ENCODE results near the gene MAP3K6. TPM values are rescaled to one million over a fixed set of nuclear protein-coding genes. Genes with fewer than 3 reads are reported as not detected.

Gene MAP3K6
- total RNA-seq, 3 donors from 2014 or later, result 18.5 to 38.5 (median 28.5) TPM

GRCh38 chr1:27399251-27400025 lies 32.7 kb upstream of the MAP3K6 start:
- DNase-seq (no peak), ATAC-seq (no peak)
- TF ChIP-seq, protein P1, sequence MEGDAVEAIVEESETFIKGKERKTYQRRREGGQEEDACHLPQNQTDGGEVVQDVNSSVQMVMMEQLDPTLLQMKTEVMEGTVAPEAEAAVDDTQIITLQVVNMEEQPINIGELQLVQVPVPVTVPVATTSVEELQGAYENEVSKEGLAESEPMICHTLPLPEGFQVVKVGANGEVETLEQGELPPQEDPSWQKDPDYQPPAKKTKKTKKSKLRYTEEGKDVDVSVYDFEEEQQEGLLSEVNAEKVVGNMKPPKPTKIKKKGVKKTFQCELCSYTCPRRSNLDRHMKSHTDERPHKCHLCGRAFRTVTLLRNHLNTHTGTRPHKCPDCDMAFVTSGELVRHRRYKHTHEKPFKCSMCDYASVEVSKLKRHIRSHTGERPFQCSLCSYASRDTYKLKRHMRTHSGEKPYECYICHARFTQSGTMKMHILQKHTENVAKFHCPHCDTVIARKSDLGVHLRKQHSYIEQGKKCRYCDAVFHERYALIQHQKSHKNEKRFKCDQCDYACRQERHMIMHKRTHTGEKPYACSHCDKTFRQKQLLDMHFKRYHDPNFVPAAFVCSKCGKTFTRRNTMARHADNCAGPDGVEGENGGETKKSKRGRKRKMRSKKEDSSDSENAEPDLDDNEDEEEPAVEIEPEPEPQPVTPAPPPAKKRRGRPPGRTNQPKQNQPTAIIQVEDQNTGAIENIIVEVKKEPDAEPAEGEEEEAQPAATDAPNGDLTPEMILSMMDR (IDR thresholded peaks at IDR 0.05), result no peak
- intact Hi-C loops (cut with DNase I, micrococcal nuclease), result loop anchor here in 1 of 2 donors (5.0 kb wide), 1 partner anchor 203 kb away; the partner anchor contains the start of gene AHDC1
- Histone ChIP-seq H3K4me1 (ENCODE audit: low read depth) (peaks cover 21% of the 10 kb centered on the region), H3K36me3 (ENCODE audit: low read depth) (no peaks in the 10 kb centered on the region), H3K4me3 (no peak overlapping the region), H3K9me3 (no peaks in the 10 kb centered on the region)

DNA sequence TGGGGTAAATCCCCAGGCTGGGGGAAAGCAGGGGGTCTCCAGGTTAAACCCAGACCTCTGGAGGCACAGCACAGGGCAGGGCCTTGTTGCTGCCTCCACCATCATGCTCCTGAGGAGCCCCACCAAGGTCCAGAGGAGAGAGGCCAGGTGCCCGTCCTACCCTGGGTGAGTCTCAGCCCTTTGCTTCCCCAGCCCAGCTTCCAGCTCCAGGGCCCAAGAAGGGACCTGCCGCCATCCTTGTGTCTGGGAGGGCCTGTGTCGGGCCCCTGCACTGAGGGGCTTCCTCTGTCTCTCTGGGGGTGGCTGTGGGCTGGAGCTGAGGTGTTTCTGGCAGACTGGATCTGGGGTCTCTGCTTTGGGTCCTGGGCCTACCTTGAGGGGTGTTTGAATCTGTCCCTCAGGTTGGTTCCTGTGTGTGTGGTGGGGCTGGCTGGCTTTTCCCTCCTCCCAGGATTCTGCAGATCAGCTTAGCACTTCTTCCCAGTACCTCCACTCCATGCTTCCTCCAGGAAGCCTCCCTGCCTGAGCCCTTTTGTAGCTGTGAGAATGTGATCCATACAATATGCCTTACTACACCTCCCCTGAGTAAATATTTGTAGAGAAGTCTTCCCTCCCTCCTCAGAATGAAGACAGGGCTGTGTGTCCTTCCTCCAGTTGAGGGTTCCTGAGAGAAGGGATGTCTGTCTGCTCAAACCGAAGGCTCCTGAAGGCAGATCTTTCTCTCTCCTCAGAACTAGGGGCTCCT lies 31.8 kb upstream of the MAP3K6 start:
- H3K4me1 ChIP-seq (ENCODE audit: low read depth), result peaks cover 21% of the 10 kb centered on the region
- TF ChIP-seq, protein P1 (IDR thresholded peaks at IDR 0.05), result no peak
- H3K9me3 ChIP-seq, result no peaks in the 10 kb centered on the region
- ATAC-seq (no peak), DNase-seq (no peak)
- H3K36me3 ChIP-seq (ENCODE audit: low read depth), result no peaks in the 10 kb centered on the region
- intact Hi-C loops (cut with DNase I, micrococcal nuclease), result no loop called here
- H3K4me3 ChIP-seq, result no peak overlapping the region

GRCh38 chr1:27397749-27398148 lies 31.0 kb upstream of the MAP3K6 start:
- TF ChIP-seq, protein P1 (IDR thresholded peaks at IDR 0.05), result no peak
- DNase-seq (no peak), ATAC-seq (no peak)
- intact Hi-C loops (cut with DNase I, micrococcal nuclease), result no loop called here
- Histone ChIP-seq H3K36me3 (ENCODE audit: low read depth) (no peaks in the 10 kb centered on the region), H3K4me3 (no peak overlapping the region), H3K9me3 (no peaks in the 10 kb centered on the region), H3K4me1 (ENCODE audit: low read depth) (peaks cover 16% of the 10 kb centered on the region)

DNA sequence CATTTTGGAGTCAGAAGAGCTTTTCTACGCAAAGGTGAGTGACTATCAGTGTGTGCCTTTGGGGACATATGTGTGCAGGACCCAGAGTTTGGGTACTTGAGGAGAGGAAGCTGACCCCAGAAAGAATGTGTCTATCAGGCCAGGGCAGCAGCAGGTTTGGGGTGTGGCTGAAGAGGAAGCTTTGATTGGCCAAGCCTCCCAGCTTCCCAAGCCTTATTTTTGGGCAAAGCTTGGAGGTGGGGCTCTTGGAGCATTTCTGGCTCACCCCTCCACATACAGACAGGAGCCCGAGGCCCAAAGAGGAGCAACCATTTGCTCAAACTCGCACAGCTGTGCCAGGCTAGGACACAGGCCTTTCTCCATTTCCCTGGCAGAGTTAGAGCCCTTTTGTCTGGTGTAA lies 30.3 kb upstream of the MAP3K6 start:
- intact Hi-C loops (cut with DNase I, micrococcal nuclease), result no loop called here
- TF ChIP-seq, protein P1 (IDR thresholded peaks at IDR 0.05), result no peak
- H3K36me3 ChIP-seq (ENCODE audit: low read depth), result no peaks in the 10 kb centered on the region
- no peak overlapping the region for H3K4me3 ChIP-seq
- ATAC-seq, result no peak
- no peak for DNase-seq
- no peaks in the 10 kb centered on the region for H3K9me3 ChIP-seq
- peaks cover 17% of the 10 kb centered on the region for H3K4me1 ChIP-seq (ENCODE audit: low read depth)

- H3K4me1 ChIP-seq (ENCODE audit: low read depth), result peaks cover 27% of the 10 kb centered on the region
- TF ChIP-seq, protein P1 (IDR thresholded peaks at IDR 0.05), result peak; percentile 95
- ATAC-seq, result peak; percentile 54
- no peaks in the 10 kb centered on the region for H3K9me3 ChIP-seq
- intact Hi-C loops (cut with DNase I, micrococcal nuclease), result no loop called here
- H3K36me3 ChIP-seq (ENCODE audit: low read depth), result no peaks in the 10 kb centered on the region
- no peak overlapping the region for H3K4me3 ChIP-seq
- DNase-seq, result peak; percentile 77 to 83 (median 78)
These were observed 28.9 kb upstream of the MAP3K6 start for GRCh38 chr1:27395441-27396195.

Data from mucosa of descending colon (tissue), 3 donors.